ENCODE data around the gene DST. TPM values are rescaled to one million over a fixed set of nuclear protein-coding genes. Genes with fewer than 3 reads are reported as not detected.

The DST gene
- total and polyA plus RNA-seq, 2 donors (not counting 1 experiment from before 2014, with no cell fraction given) = 78.6 to 670 TPM

DNA sequence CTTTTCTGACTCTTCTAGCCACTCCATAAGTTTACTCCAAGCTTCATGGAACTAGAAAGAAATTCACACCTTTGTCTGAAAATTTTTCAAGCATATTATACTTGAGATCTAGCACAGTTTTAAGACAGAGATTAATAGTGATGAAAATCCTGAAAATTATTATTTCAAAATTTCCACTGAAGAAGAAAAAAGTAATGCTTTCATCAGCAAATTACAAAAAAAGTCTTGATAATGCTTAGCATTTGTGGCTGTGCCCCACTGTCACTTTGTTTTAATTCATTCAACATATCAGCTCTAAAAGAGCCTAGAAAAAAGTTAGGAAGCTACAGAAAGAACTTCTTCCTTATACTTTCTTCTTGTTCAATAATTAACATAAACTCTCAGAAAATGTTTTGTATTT lies 153.1 kb downstream of the DST start:
- Histone ChIP-seq H4K20me1 (ENCODE audit: control insufficient read depth, extremely low read depth, insufficient read depth, low read length) (no peaks in the 10 kb centered on the region), H3K36me3 (ENCODE audit: control insufficient read depth, insufficient read depth, low read length) (peaks cover 7% of the 10 kb centered on the region), H3K9ac (ENCODE audit: insufficient read depth, low read length) (no peak overlapping the region), H3K79me2 (ENCODE audit: control insufficient read depth, insufficient read depth, low read length) (no peaks in the 10 kb centered on the region), H3K4me2 (ENCODE audit: extremely low read depth, insufficient read depth, low read length) (no peak overlapping the region), H3K9me3 (ENCODE audit: control insufficient read depth, insufficient read depth, low read depth, low read length) (no peaks in the 10 kb centered on the region), H3K4me3 (replicated peaks in 1 of 4; ENCODE audit: control extremely low read depth in 1 of 4, insufficient read depth in 1 of 4, low read depth in 3 of 4, low read length in 4 of 4) (no peak overlapping the region), H3K4me1 (ENCODE audit: control insufficient read depth, extremely low read depth, insufficient read depth, low read length) (peaks cover 8% of the 10 kb centered on the region), H2AFZ (ENCODE audit: low read length) (no peak overlapping the region), H3K27me3 (ENCODE audit: control insufficient read depth, insufficient read depth, low read length) (no peaks in the 10 kb centered on the region), H3K27ac (ENCODE audit: insufficient read depth, low read length) (no peak overlapping the region)
- no peak for TF ChIP-seq EZH2 (IDR thresholded peaks at IDR 0.05; ENCODE audit: low read length, missing control alignments)
- TF ChIP-seq, protein P1, sequence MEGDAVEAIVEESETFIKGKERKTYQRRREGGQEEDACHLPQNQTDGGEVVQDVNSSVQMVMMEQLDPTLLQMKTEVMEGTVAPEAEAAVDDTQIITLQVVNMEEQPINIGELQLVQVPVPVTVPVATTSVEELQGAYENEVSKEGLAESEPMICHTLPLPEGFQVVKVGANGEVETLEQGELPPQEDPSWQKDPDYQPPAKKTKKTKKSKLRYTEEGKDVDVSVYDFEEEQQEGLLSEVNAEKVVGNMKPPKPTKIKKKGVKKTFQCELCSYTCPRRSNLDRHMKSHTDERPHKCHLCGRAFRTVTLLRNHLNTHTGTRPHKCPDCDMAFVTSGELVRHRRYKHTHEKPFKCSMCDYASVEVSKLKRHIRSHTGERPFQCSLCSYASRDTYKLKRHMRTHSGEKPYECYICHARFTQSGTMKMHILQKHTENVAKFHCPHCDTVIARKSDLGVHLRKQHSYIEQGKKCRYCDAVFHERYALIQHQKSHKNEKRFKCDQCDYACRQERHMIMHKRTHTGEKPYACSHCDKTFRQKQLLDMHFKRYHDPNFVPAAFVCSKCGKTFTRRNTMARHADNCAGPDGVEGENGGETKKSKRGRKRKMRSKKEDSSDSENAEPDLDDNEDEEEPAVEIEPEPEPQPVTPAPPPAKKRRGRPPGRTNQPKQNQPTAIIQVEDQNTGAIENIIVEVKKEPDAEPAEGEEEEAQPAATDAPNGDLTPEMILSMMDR (conservative IDR thresholded peaks at IDR 0.05 in 1 of 2, IDR thresholded peaks at IDR 0.05 in 1 of 2; ENCODE audit: low read depth in 1 of 2, low read length in 2 of 2) = no peak
- DNase-seq (ENCODE audit: low read depth in 2 of 2) = no peak

DNA sequence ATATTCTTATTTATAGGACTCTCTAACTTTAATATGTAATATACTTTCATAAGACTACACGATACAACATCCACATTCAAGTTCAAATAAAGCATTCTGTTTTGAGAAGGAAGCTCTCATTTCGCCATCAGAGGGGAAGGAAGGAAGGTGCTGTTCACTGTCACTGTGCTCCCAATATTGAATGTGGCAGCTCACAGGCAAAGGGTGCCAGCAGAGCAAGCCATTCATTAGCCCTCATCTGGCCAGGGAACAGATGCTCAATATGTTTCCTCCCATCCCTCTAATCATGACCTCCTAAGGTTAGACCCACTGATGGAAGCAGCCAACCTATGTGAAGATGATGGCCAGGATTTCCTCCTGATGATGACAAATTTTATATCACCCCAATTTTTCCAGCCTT lies 154.4 kb downstream of the DST start:
- DNase-seq (ENCODE audit: low read depth in 2 of 2) = no peak
- Histone ChIP-seq H4K20me1 (ENCODE audit: control insufficient read depth, extremely low read depth, insufficient read depth, low read length) (no peaks in the 10 kb centered on the region), H3K4me3 (replicated peaks in 1 of 4; ENCODE audit: control extremely low read depth in 1 of 4, insufficient read depth in 1 of 4, low read depth in 3 of 4, low read length in 4 of 4) (no peak overlapping the region), H3K4me1 (ENCODE audit: control insufficient read depth, extremely low read depth, insufficient read depth, low read length) (peaks cover 15% of the 10 kb centered on the region), H3K4me2 (ENCODE audit: extremely low read depth, insufficient read depth, low read length) (no peak overlapping the region), H3K36me3 (ENCODE audit: control insufficient read depth, insufficient read depth, low read length) (peaks cover 7% of the 10 kb centered on the region), H3K9ac (ENCODE audit: insufficient read depth, low read length) (no peak overlapping the region), H2AFZ (ENCODE audit: low read length) (no peak overlapping the region), H3K27me3 (ENCODE audit: control insufficient read depth, insufficient read depth, low read length) (no peaks in the 10 kb centered on the region), H3K27ac (ENCODE audit: insufficient read depth, low read length) (no peak overlapping the region), H3K79me2 (ENCODE audit: control insufficient read depth, insufficient read depth, low read length) (no peaks in the 10 kb centered on the region), H3K9me3 (ENCODE audit: control insufficient read depth, insufficient read depth, low read depth, low read length) (no peaks in the 10 kb centered on the region)
- TF ChIP-seq EZH2 (IDR thresholded peaks at IDR 0.05; ENCODE audit: low read length, missing control alignments) = no peak
- TF ChIP-seq, protein P1 (conservative IDR thresholded peaks at IDR 0.05 in 1 of 2, IDR thresholded peaks at IDR 0.05 in 1 of 2; ENCODE audit: low read depth in 1 of 2, low read length in 2 of 2) = no peak

DNA sequence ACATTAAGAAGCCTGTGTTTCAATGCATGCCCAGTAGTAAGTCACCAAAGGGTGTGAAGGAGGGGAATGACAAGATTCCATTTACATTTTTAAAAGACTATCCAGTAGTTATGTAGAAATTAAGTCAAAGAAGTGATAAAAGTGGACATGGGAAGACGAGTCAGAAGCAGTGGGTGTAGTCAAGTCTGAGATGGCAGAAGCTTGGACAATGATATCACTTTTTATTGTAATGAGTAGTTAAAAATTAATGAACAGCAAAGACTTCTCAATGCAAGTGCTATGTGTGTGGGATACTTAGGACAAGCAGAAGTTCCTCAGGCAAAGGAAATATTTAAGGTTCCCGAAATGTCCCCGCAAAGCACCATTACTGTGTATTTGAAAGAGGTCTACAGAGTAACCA lies 156.0 kb downstream of the DST start:
- no peak overlapping the region for H3K4me3 ChIP-seq (replicated peaks in 1 of 4; ENCODE audit: control extremely low read depth in 1 of 4, insufficient read depth in 1 of 4, low read depth in 3 of 4, low read length in 4 of 4)
- peaks cover 14% of the 10 kb centered on the region for H3K36me3 ChIP-seq (ENCODE audit: control insufficient read depth, insufficient read depth, low read length)

More for the DNA sequence above, 156.0 kb downstream of the DST start:
- no peak for DNase-seq (ENCODE audit: low read depth in 2 of 2)
- no peaks in the 10 kb centered on the region for H3K79me2 ChIP-seq (ENCODE audit: control insufficient read depth, insufficient read depth, low read length)
- H3K27ac ChIP-seq (ENCODE audit: insufficient read depth, low read length) = no peak overlapping the region
- H2AFZ ChIP-seq (ENCODE audit: low read length) = no peak overlapping the region
- H3K4me2 ChIP-seq (ENCODE audit: extremely low read depth, insufficient read depth, low read length) = no peak overlapping the region
- no peaks in the 10 kb centered on the region for H4K20me1 ChIP-seq (ENCODE audit: control insufficient read depth, extremely low read depth, insufficient read depth, low read length)
- H3K9ac ChIP-seq (ENCODE audit: insufficient read depth, low read length) = no peak overlapping the region
- TF ChIP-seq EZH2 (IDR thresholded peaks at IDR 0.05; ENCODE audit: low read length, missing control alignments) = no peak
- H3K9me3 ChIP-seq (ENCODE audit: control insufficient read depth, insufficient read depth, low read depth, low read length) = no peaks in the 10 kb centered on the region
- no peaks in the 10 kb centered on the region for H3K27me3 ChIP-seq (ENCODE audit: control insufficient read depth, insufficient read depth, low read length)
- peaks cover 12% of the 10 kb centered on the region for H3K4me1 ChIP-seq (ENCODE audit: control insufficient read depth, extremely low read depth, insufficient read depth, low read length)
